HCT116 (cell line): ENCODE measurements around the gene FAM177B. TPM values are rescaled to one million over a fixed set of nuclear protein-coding genes. Genes with fewer than 3 reads are reported as not detected.
A peak's percentile ranks its signal among the peaks of the same experiment; 100 is the strongest.

ENCODE experiments used
- ATAC-seq: fragments of 200-7000 bp; cut with Tn5 transposase; 2 replicates; pipeline ENCODE4 v1.9.1; 2020; ENCODE audit warnings: mild to moderate bottlenecking, moderate library complexity
- BruUV-seq: library from RNA; stranded (reverse); fragments of 400-500 nt; replicated peaks from 2 replicates; lab custom pipeline; 2021; lab: Mats Ljungman, UMichigan
- CTCF ChIA-PET: fragments of 300-600 bp; sonication (Branson Sonifier 250); formaldehyde crosslinking; loops from one replicate; lab custom pipeline; 2021; ENCODE audit warnings: antibody characterized with exemption; lab: Charles Lee
- POLR2A ChIA-PET: fragments of 300-600, 350-600 bp; sonication (Branson Sonifier 250); formaldehyde crosslinking; loops from one replicate; lab custom pipeline; 2021; ENCODE audit warnings: antibody characterized with exemption; lab: Charles Lee
- RAD21 ChIA-PET, 2 experiments: fragments of 300-600 bp; sonication (Branson Sonifier 250); formaldehyde crosslinking; loops; one replicate each; lab custom pipeline; 2023; ENCODE audit warnings: low total read pairs in 2 of 2; ENCODE audit not compliant: uncharacterized antibody in 2 of 2, unreplicated experiment in 2 of 2, low non-redundant PET in 1 of 2; lab: Charles Lee
- DNase-seq: peaks from one replicate; pipeline ENCODE4 v3.0.0-alpha.2; 2010; ENCODE audit warnings: low read depth, low spot score
- H2AFZ ChIP-seq: fragments of 200-600 bp; shearing (Covaris generic), sonication (generic); 2 replicates; pipeline ENCODE4 v1.6.1; 2017; ENCODE audit warnings: low read depth, mixed run types, mixed read lengths, antibody characterized with exemption, low read length; ENCODE audit not compliant: poor library complexity, severe bottlenecking
- H3K27ac ChIP-seq: 2 replicates; pipeline ENCODE4 v1.5.1; 2012; ENCODE audit warnings: low read depth, low read length
- H3K27me3 ChIP-seq: fragments of 200-600 bp; sonication (generic); 2 replicates; pipeline ENCODE4 v1.6.1; 2016; ENCODE audit warnings: mixed run types, low read length, mixed read lengths; ENCODE audit not compliant: insufficient read depth
- H3K36me3 ChIP-seq, 2 experiments: fragments of 200-500 bp in 1 of 2; fragments of 200-600 bp in 1 of 2; sonication (Bioruptor generic) in 1 of 2; sonication (generic) in 1 of 2; 2 replicates each; pipeline versions ENCODE4 v1.5.1 to v1.6.1; 2014 to 2016; ENCODE audit warnings: low read length in 2 of 2, inconsistent platforms in 1 of 2, mixed read lengths in 1 of 2, mixed run types in 1 of 2; ENCODE audit not compliant: insufficient read depth in 2 of 2, control insufficient read depth in 1 of 2
- H3K4me1 ChIP-seq, 2 experiments: fragments of 200-600 bp in 1 of 2; sonication (generic) in 1 of 2; 2 replicates each; pipeline versions ENCODE4 v1.5.1 to v1.6.1; 2012 to 2017; ENCODE audit warnings: low read length in 2 of 2, inconsistent platforms in 1 of 2, mild to moderate bottlenecking in 1 of 2, mixed read lengths in 1 of 2, mixed run types in 1 of 2, moderate library complexity in 1 of 2; ENCODE audit not compliant: insufficient read depth in 2 of 2, control insufficient read depth in 1 of 2
- H3K4me2 ChIP-seq: fragments of 200-600 bp; sonication (generic); 2 replicates; pipeline ENCODE4 v1.6.1; 2017; ENCODE audit warnings: mixed run types, low read length, mixed read lengths
- H3K4me3 ChIP-seq, 2 experiments: fragments of 200-600 bp in 1 of 2; sonication (generic) in 1 of 2; replicated peaks in 1 of 2; 2 replicates each; pipeline ENCODE4 v1.5.1; 2011 to 2016; ENCODE audit warnings: low read length in 2 of 2, control low read depth in 1 of 2, low read depth in 1 of 2, mild to moderate bottlenecking in 1 of 2, mixed read lengths in 1 of 2, mixed run types in 1 of 2
- H3K79me2 ChIP-seq: fragments of 200-600 bp; sonication (generic); 2 replicates; pipeline ENCODE4 v1.6.1; 2017; ENCODE audit warnings: mild to moderate bottlenecking, mixed run types, low read length, moderate library complexity, mixed read lengths; ENCODE audit not compliant: insufficient read depth
- H3K9ac ChIP-seq: fragments of 200-600 bp; sonication (generic); 2 replicates; pipeline ENCODE4 v1.6.1; 2016; ENCODE audit warnings: low read length, mixed read lengths
- H3K9me2 ChIP-seq: fragments of 200-600 bp; sonication (generic), shearing (Covaris generic); 2 replicates; pipeline ENCODE4 v1.6.1; 2017; ENCODE audit warnings: mixed run types, mild to moderate bottlenecking, moderate library complexity; ENCODE audit not compliant: insufficient read depth
- H3K9me3 ChIP-seq, 2 experiments: fragments of 200-500 bp in 1 of 2; fragments of 200-600 bp in 1 of 2; sonication (Bioruptor generic) in 1 of 2; sonication (generic) in 1 of 2; 2 replicates each; pipeline ENCODE4 v1.6.1; 2014 to 2017; ENCODE audit warnings: low read length in 2 of 2, mixed read lengths in 2 of 2, inconsistent platforms in 1 of 2, low read depth in 1 of 2, mild to moderate bottlenecking in 1 of 2, mixed run types in 1 of 2, moderate library complexity in 1 of 2; ENCODE audit not compliant: control insufficient read depth in 1 of 2, insufficient read depth in 1 of 2
- H4K20me1 ChIP-seq: fragments of 200-600 bp; sonication (generic), shearing (Covaris generic); 2 replicates; pipeline ENCODE4 v1.6.1; 2017; ENCODE audit warnings: mixed run types, mild to moderate bottlenecking, moderate library complexity; ENCODE audit not compliant: insufficient read depth
- CBX3 ChIP-seq: IDR thresholded peaks from 2 replicates; pipeline ENCODE4 v1.6.1; 2012; ENCODE audit warnings: low read depth
- CTCF ChIP-seq, 3 experiments: fragments of 200-600 bp in 1 of 3; sonication (generic) in 1 of 3; IDR thresholded peaks in 2 of 3; conservative IDR thresholded peaks in 1 of 3; 2 replicates each; pipeline ENCODE4 v1.5.1; 2012 to 2017; ENCODE audit warnings: low read depth in 2 of 3, low read length in 2 of 3, antibody characterized with exemption in 1 of 3, borderline replicate concordance in 1 of 3, control low read depth in 1 of 3, mild to moderate bottlenecking in 1 of 3, mixed read lengths in 1 of 3, mixed run types in 1 of 3, moderate library complexity in 1 of 3; ENCODE audit not compliant: insufficient read depth in 1 of 3
- EGR1 ChIP-seq: IDR thresholded peaks from 2 replicates; pipeline ENCODE4 v1.6.1; 2012; ENCODE audit warnings: low read depth
- EZH2 ChIP-seq: fragments of 200-600 bp; sonication (generic); IDR thresholded peaks from 2 replicates; pipeline ENCODE4 v1.6.1; 2017; ENCODE audit warnings: antibody characterized with exemption, mixed run types
- EZH2phosphoT487 ChIP-seq: fragments of 200-600 bp; IDR thresholded peaks from 2 replicates; pipeline ENCODE4 v1.6.1; 2018; ENCODE audit warnings: antibody characterized with exemption, borderline replicate concordance
- POLR2AphosphoS5 ChIP-seq: IDR thresholded peaks from 2 replicates; pipeline ENCODE4 v1.6.1; 2011; ENCODE audit warnings: mild to moderate bottlenecking, low read depth, low read length, moderate library complexity
- RAD21 ChIP-seq: IDR thresholded peaks from 2 replicates; pipeline ENCODE4 v1.6.1; 2012; ENCODE audit warnings: low read depth, mild to moderate bottlenecking
- SIN3A ChIP-seq: IDR thresholded peaks from 2 replicates; pipeline ENCODE4 v1.6.1; 2012; ENCODE audit warnings: low read depth
- SP1 ChIP-seq: IDR thresholded peaks from 2 replicates; pipeline ENCODE4 v1.6.1; 2012; ENCODE audit warnings: low read depth
- ZBTB33 ChIP-seq: IDR thresholded peaks from 2 replicates; pipeline ENCODE4 v1.6.1; 2011; ENCODE audit warnings: mild to moderate bottlenecking, low read length, moderate library complexity; ENCODE audit not compliant: insufficient replicate concordance; ENCODE audit errors: extremely low read depth
- intact Hi-C: fragments of 100-400 bp; cut with micrococcal nuclease; formaldehyde crosslinking; loops from 2 replicates; pipeline ENCODE4 v1.10.0; 2022
- total RNA-seq: library from RNA; stranded (reverse); gene quantifications from one replicate; pipeline ENCODE4 v1.2.1, GENCODE V29; 2021; ENCODE audit not compliant: unreplicated experiment

Gene FAM177B
- total RNA-seq, 1 experiment from 2014 or later: not detected

GRCh38 chr1:222769181-222769580, 32.2 kb downstream of the FAM177B start:
- Histone ChIP-seq H2AFZ (no peak overlapping the region), H3K9ac (no peak overlapping the region), H3K27ac (no peak overlapping the region), H3K27me3 (no peaks in the 10 kb centered on the region), H3K4me1 (no peaks in the 10 kb centered on the region), H4K20me1 (no peaks in the 10 kb centered on the region), H3K4me3 (no peak overlapping the region), H3K36me3 (no peaks in the 10 kb centered on the region), H3K79me2 (no peaks in the 10 kb centered on the region), H3K9me2 (no peaks in the 10 kb centered on the region), H3K9me3 (peaks cover 8 to 14% of the 10 kb centered on the region in 2 experiments; a peak in 2 of 4 replicates), H3K4me2 (no peak overlapping the region)
- peak; percentile 24 for DNase-seq
- no TSS peak for BruUV-seq
- ChIA-PET RAD21 (no interaction called here), CTCF (no interaction called here), POLR2A (no interaction called here)
- TF ChIP-seq RAD21 (peak; percentile 17; the same call in 1 of the 2 replicates), CTCF (IDR thresholded peaks at IDR 0.05 in 2 of 3, conservative IDR thresholded peaks at IDR 0.05 in 1 of 3; ENCODE audit: borderline replicate concordance in 1 of 3, insufficient read depth in 1 of 3, low read depth in 2 of 3, low read length in 2 of 3) (peak; percentile 11 to 58 (median 26); a peak in 3 of 6 replicates), CBX3 (peak; percentile 97), EZH2 (no peak), POLR2AphosphoS5 (no peak)
- peak; percentile 50; the same call in 1 of the 2 replicates for ATAC-seq
- intact Hi-C loops: no loop called here

GRCh38 chr1:222769971-222770620, 33.1 kb downstream of the FAM177B start:
- no peak for TF ChIP-seq EGR1
- TF ChIP-seq ZBTB33: no peak
- no peak for TF ChIP-seq SIN3A
- no peak for TF ChIP-seq SP1
- no peak for TF ChIP-seq EZH2phosphoT487
- no peak for TF ChIP-seq EZH2
- H3K36me3 ChIP-seq: no peaks in the 10 kb centered on the region
- no peaks in the 10 kb centered on the region for H3K79me2 ChIP-seq
- ATAC-seq (no peak), DNase-seq (no peak)
- H3K27me3 ChIP-seq: no peaks in the 10 kb centered on the region
- RAD21 ChIA-PET: no interaction called here
- CTCF ChIA-PET: no interaction called here
- no peak overlapping the region for H3K9ac ChIP-seq
- no TSS peak for BruUV-seq
- POLR2A ChIA-PET: no interaction called here
- no peak overlapping the region for H3K4me2 ChIP-seq
- intact Hi-C loops: no loop called here
- no peak overlapping the region for H2AFZ ChIP-seq
- no peaks in the 10 kb centered on the region for H3K9me2 ChIP-seq
- no peaks in the 10 kb centered on the region for H4K20me1 ChIP-seq
- H3K9me3 ChIP-seq: peaks cover 8 to 14% of the 10 kb centered on the region in 2 experiments; a peak in 2 of 4 replicates
- H3K27ac ChIP-seq: no peak overlapping the region
- no peaks in the 10 kb centered on the region for H3K4me1 ChIP-seq
- H3K4me3 ChIP-seq: no peak overlapping the region
